HL-60 (cell line): ENCODE measurements around the gene TMEM40.

Experiments
- DNase-seq, 2 experiments: peaks; one replicate each; pipeline ENCODE4 v3.0.0-alpha.2; 2010 to 2020; ENCODE audit warnings: low read depth in 1 of 2, low spot score in 1 of 2
- H3K27ac ChIP-seq: fragments of 250-450 bp; sonication (Bioruptor Pico); replicated peaks from 2 replicates; pipeline ENCODE4 v1.5.1; 2020; ENCODE audit warnings: mild to moderate bottlenecking, moderate library complexity
- H3K27me3 ChIP-seq: fragments of 250-450 bp; sonication (Bioruptor Pico); 2 replicates; pipeline ENCODE4 v1.5.1; 2021; ENCODE audit warnings: mild to moderate bottlenecking, moderate library complexity; ENCODE audit not compliant: insufficient read depth, poor library complexity, severe bottlenecking
- H3K4me3 ChIP-seq: replicated peaks from 2 replicates; pipeline ENCODE4 v1.5.1; 2011; ENCODE audit warnings: mild to moderate bottlenecking, control low read depth, low read length; ENCODE audit not compliant: insufficient read depth
- CTCF ChIP-seq: IDR thresholded peaks from one replicate; pipeline ENCODE4 v1.5.1; 2011; ENCODE audit warnings: low read length, control low read depth, inconsistent platforms; ENCODE audit not compliant: insufficient read depth
- GABPA ChIP-seq: IDR thresholded peaks from 2 replicates; pipeline ENCODE4 v1.6.1; 2012; ENCODE audit warnings: low read depth
- POLR2AphosphoS5 ChIP-seq: IDR thresholded peaks from 2 replicates; pipeline ENCODE4 v1.6.1; 2012; ENCODE audit warnings: low read depth
- SPI1 ChIP-seq: IDR thresholded peaks from 2 replicates; pipeline ENCODE4 v1.6.1; 2012; ENCODE audit warnings: low read depth, mild to moderate bottlenecking, borderline replicate concordance
- TF ChIP-seq, protein P1 (sequence below): IDR thresholded peaks from 2 replicates; pipeline ENCODE4 v1.6.1; 2012; ENCODE audit warnings: low read depth; ENCODE audit not compliant: insufficient replicate concordance

Gene TMEM40

GRCh38 chr3:12798559-12799179 lies 39.6 kb upstream of the TMEM40 start:
- TF ChIP-seq GABPA (no peak), SPI1 (no peak), CTCF (no peak)
- TF ChIP-seq, protein P1, sequence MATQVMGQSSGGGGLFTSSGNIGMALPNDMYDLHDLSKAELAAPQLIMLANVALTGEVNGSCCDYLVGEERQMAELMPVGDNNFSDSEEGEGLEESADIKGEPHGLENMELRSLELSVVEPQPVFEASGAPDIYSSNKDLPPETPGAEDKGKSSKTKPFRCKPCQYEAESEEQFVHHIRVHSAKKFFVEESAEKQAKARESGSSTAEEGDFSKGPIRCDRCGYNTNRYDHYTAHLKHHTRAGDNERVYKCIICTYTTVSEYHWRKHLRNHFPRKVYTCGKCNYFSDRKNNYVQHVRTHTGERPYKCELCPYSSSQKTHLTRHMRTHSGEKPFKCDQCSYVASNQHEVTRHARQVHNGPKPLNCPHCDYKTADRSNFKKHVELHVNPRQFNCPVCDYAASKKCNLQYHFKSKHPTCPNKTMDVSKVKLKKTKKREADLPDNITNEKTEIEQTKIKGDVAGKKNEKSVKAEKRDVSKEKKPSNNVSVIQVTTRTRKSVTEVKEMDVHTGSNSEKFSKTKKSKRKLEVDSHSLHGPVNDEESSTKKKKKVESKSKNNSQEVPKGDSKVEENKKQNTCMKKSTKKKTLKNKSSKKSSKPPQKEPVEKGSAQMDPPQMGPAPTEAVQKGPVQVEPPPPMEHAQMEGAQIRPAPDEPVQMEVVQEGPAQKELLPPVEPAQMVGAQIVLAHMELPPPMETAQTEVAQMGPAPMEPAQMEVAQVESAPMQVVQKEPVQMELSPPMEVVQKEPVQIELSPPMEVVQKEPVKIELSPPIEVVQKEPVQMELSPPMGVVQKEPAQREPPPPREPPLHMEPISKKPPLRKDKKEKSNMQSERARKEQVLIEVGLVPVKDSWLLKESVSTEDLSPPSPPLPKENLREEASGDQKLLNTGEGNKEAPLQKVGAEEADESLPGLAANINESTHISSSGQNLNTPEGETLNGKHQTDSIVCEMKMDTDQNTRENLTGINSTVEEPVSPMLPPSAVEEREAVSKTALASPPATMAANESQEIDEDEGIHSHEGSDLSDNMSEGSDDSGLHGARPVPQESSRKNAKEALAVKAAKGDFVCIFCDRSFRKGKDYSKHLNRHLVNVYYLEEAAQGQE = no peak
- DNase-seq = no peak
- no peak overlapping the region for H3K4me3 ChIP-seq
- peaks cover 12% of the 10 kb centered on the region for H3K27me3 ChIP-seq
- H3K27ac ChIP-seq = no peak overlapping the region

- Histone ChIP-seq H3K4me3 (no peak overlapping the region), H3K27ac (no peak overlapping the region), H3K27me3 (peaks cover 12% of the 10 kb centered on the region)
- DNase-seq = no peak
- TF ChIP-seq GABPA (no peak), CTCF (no peak), POLR2AphosphoS5 (no peak), SPI1 (no peak)
- TF ChIP-seq, protein P1 = no peak
These were observed 39.0 kb upstream of the TMEM40 start for GRCh38 chr3:12797892-12798558.

DNA sequence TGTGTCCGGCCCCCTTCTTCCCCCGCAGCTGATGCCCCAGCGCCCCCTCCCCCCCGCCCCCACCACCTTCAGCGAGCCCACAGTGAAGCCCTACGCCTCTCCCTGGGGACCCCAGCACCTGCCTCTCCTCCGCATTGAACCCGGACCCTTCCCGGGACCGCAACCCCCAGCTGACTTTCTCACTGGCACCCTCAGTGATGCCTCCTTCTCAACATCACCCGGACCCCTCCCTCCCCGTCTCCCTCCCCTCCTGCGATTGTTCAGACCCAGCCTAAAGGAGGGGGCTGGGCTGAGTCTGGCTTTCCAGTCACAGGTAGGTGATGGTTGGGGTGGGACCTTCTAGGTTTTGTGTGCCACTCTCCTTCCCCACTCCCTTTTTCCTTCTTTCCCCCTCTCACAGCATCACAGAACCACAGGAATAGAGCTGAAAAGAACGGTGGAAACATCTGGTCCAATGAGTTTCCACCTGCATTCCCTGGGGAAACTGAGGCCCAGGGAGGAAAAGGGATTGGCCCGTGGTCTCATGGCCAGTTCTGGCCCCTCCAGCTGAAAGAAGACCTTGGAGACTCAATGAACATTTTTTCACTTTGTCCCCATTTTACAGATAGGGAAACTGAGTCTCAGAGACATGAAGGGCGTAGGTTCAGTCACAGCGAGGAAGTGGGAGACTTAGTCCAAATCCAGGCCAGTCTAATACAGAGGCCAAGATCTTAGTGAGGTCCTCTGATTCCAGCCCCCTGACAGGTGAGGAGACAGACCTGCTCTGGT lies 38.2 kb upstream of the TMEM40 start:
- DNase-seq = no peak
- TF ChIP-seq, protein P1 = no peak
- TF ChIP-seq GABPA (no peak), POLR2AphosphoS5 (no peak), CTCF (no peak), SPI1 (no peak)
- H3K27ac ChIP-seq = no peak overlapping the region

More for the DNA sequence above, 38.2 kb upstream of the TMEM40 start:
- no peak overlapping the region for H3K4me3 ChIP-seq
- H3K27me3 ChIP-seq = peaks cover 12% of the 10 kb centered on the region
